ENCODE results near the gene CD33. TPM values are rescaled to one million over a fixed set of nuclear protein-coding genes. Genes with fewer than 3 reads are reported as not detected.

CD33 gene
- total RNA-seq, 2 donors from 2014 or later: 1.9 to 2.5 TPM

- intact Hi-C loops (cut with DNase I): no loop called here
- TF ChIP-seq CTCF (IDR thresholded peaks at IDR 0.05) (no peak), POLR2AphosphoS5 (IDR thresholded peaks at IDR 0.05) (no peak), POLR2A (IDR thresholded peaks at IDR 0.05) (no peak)
These were observed 3.9 kb upstream of the CD33 start for GRCh38 chr19:51220996-51221395.

DNA sequence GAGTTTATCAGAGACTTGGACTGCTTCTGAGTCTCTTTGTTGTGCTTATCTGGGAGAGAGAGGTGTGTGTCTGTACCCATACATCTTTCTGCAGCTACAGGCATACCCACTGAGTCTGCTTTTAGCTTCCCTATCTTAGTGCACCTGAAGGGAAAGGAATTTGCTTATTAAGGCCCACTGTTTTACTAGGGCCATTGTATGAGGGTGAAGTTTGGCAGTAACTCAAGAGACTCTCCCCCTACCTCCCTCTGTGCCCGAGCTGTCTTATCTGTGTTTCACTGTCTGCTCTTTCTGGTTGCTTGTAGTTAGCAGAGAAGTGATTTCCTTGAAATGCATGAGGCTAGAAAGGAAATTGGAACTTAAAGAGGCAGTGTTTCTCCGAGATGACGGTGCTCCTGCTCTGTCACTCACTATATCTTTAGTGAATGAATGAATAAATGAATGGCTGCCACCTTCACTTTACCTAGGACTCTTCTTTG is 678 bp upstream of the CD33 start:
- Histone ChIP-seq H3K4me3 (no peak overlapping the region), H3K27me3 (replicated peaks; ENCODE audit: insufficient read depth) (no peaks in the 10 kb centered on the region), H3K9me3 (no peaks in the 10 kb centered on the region), H3K4me1 (replicated peaks) (no peaks in the 10 kb centered on the region), H3K36me3 (no peaks in the 10 kb centered on the region), H3K27ac (no peak overlapping the region)
- intact Hi-C loops (cut with DNase I): no loop called here
- TF ChIP-seq POLR2AphosphoS5 (IDR thresholded peaks at IDR 0.05): no peak
- no peak for DNase-seq (ENCODE audit: low spot score)
- 42% methylated on average over 3 of the region's 3 CpGs for WGBS

More at GRCh38 chr19:51220996-51221395, 3.9 kb upstream of the CD33 start:
- Histone ChIP-seq H3K4me1 (replicated peaks) (no peaks in the 10 kb centered on the region), H3K9me3 (no peaks in the 10 kb centered on the region), H3K27me3 (replicated peaks; ENCODE audit: insufficient read depth) (no peaks in the 10 kb centered on the region), H3K4me3 (no peak overlapping the region), H3K27ac (no peak overlapping the region), H3K36me3 (no peaks in the 10 kb centered on the region)
- DNase-seq (ENCODE audit: low spot score): no peak

GRCh38 chr19:51226067-51226466 is 1.2 kb downstream of the CD33 start:
- Histone ChIP-seq H3K4me1 (replicated peaks) (no peaks in the 10 kb centered on the region), H3K27me3 (replicated peaks; ENCODE audit: insufficient read depth) (no peaks in the 10 kb centered on the region), H3K9me3 (no peaks in the 10 kb centered on the region), H3K36me3 (no peaks in the 10 kb centered on the region), H3K4me3 (no peak overlapping the region), H3K27ac (no peak overlapping the region)
- TF ChIP-seq POLR2AphosphoS5 (IDR thresholded peaks at IDR 0.05) (no peak), CTCF (IDR thresholded peaks at IDR 0.05) (no peak), POLR2A (IDR thresholded peaks at IDR 0.05) (no peak)
- 64% methylated on average over 3 of the region's 3 CpGs for WGBS
- intact Hi-C loops (cut with DNase I): no loop called here
- no peak for DNase-seq (ENCODE audit: low spot score)

DNA sequence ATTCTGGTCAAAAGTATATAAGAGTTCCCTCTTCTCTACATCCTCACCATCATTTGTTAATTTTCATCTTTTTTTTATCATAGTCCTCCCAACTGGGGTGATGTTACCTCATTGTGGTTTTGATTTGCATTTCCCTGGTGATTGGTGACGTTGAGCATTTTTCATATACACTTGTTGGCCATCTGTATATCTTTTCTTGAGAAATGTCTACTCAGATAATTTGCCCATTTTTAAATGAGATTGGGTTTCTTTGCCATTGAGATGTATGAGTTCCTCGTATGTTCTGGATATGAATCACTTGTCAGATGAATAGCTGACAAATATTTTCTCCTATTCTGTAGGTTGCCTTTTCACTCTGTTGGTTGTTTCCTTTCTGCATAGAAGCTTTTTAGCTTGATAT is 2.4 kb downstream of the CD33 start:
- H3K27ac ChIP-seq: no peak overlapping the region
- WGBS: 58% methylated on average over 2 of the region's 2 CpGs
- H3K9me3 ChIP-seq: no peaks in the 10 kb centered on the region
- DNase-seq (ENCODE audit: low spot score): no peak
- TF ChIP-seq POLR2AphosphoS5 (IDR thresholded peaks at IDR 0.05): no peak
- TF ChIP-seq POLR2A (IDR thresholded peaks at IDR 0.05): no peak
- TF ChIP-seq CTCF (IDR thresholded peaks at IDR 0.05): no peak
- H3K36me3 ChIP-seq: no peaks in the 10 kb centered on the region
- intact Hi-C loops (cut with DNase I): no loop called here
- H3K27me3 ChIP-seq (replicated peaks; ENCODE audit: insufficient read depth): no peaks in the 10 kb centered on the region
- H3K4me3 ChIP-seq: no peak overlapping the region
- H3K4me1 ChIP-seq (replicated peaks): no peaks in the 10 kb centered on the region

DNA sequence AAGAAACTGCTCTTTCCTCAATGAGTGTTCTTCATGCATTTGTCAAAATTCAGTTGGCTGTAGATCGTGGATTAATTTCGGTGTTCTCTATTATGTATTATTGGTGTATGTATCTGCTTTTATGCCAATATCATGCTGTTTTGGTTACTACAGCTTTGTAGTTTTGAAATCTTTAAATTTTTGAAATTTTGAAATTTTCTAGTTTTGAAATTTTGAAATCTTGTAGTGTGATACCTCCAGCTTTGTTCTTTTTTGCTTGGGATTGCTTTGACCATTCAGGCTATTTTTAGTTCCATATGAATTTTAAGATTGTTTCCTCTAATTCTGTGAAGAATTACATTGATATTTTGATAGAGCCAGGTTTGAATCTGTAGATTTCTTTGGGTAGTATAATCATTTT is 3.1 kb downstream of the CD33 start:
- Histone ChIP-seq H3K36me3 (no peaks in the 10 kb centered on the region), H3K9me3 (no peaks in the 10 kb centered on the region), H3K4me3 (no peak overlapping the region), H3K4me1 (replicated peaks) (no peaks in the 10 kb centered on the region), H3K27ac (no peak overlapping the region), H3K27me3 (replicated peaks; ENCODE audit: insufficient read depth) (no peaks in the 10 kb centered on the region)
- no peak for DNase-seq (ENCODE audit: low spot score)
- TF ChIP-seq CTCF (IDR thresholded peaks at IDR 0.05) (no peak), POLR2AphosphoS5 (IDR thresholded peaks at IDR 0.05) (no peak)
- intact Hi-C loops (cut with DNase I): no loop called here
- 97% methylated on average over 2 of the region's 2 CpGs for WGBS

Data from prostate gland (tissue), 2 donors.